Occipital lobe (tissue), 2 donors: Measurements from ENCODE around the gene ACKR2. TPM values are rescaled to one million over a fixed set of nuclear protein-coding genes. Genes with fewer than 3 reads are reported as not detected.

Source experiments
- DNase-seq: peaks from one replicate; lab custom pipeline; 2025; lab: John Stamatoyannopoulos, UW
- total RNA-seq: library from RNA; depleted of rRNA; stranded (reverse); fragments of >200 nt; gene quantifications from one replicate; pipeline ENCODE4 v1.2.3, GENCODE V29; 2014

Gene ACKR2
- total RNA-seq, 1 donor from 2014 or later, result 0.16 TPM

GRCh38 chr3:42886294-42886822 is 77.1 kb downstream of the ACKR2 start:
- no peak for DNase-seq

GRCh38 chr3:42887084-42887483 is 77.8 kb downstream of the ACKR2 start:
- no peak for DNase-seq

- no peak for DNase-seq
Measured at GRCh38 chr3:42891042-42891441, 81.8 kb downstream of the ACKR2 start.

- no peak for DNase-seq
Measured at GRCh38 chr3:42892169-42892568, 82.9 kb downstream of the ACKR2 start.

GRCh38 chr3:42892807-42893206 is 83.6 kb downstream of the ACKR2 start:
- no peak for DNase-seq

- no peak for DNase-seq
Measured at GRCh38 chr3:42894698-42895579, 85.7 kb downstream of the ACKR2 start.

GRCh38 chr3:42895580-42895868 is 86.3 kb downstream of the ACKR2 start:
- no peak for DNase-seq

- no peak for DNase-seq
Measured at GRCh38 chr3:42898896-42899675, 89.8 kb downstream of the ACKR2 start.

- no peak for DNase-seq
Measured at GRCh38 chr3:42900226-42901072, 91.2 kb downstream of the ACKR2 start.

- no peak for DNase-seq
Measured at GRCh38 chr3:42901073-42901415, 91.8 kb downstream of the ACKR2 start.

- no peak for DNase-seq
Measured at GRCh38 chr3:42902257-42902656, 93.0 kb downstream of the ACKR2 start.

GRCh38 chr3:42904076-42904475 is 94.8 kb downstream of the ACKR2 start:
- no peak for DNase-seq

GRCh38 chr3:42905740-42906069 is 96.5 kb downstream of the ACKR2 start:
- no peak for DNase-seq

GRCh38 chr3:42906070-42906847 is 97.0 kb downstream of the ACKR2 start, which contains the start of gene ZNF662:
TSS of gene ZNF662 (plus strand) at chr3:42906142. CDS start at chr3:42908115, 1,973 bp downstream.
- DNase-seq, result peak; percentile 59

- DNase-seq, result no peak
Measured at GRCh38 chr3:42906848-42907183, 97.6 kb downstream of the ACKR2 start.

- DNase-seq, result no peak
Measured at GRCh38 chr3:42908675-42909074, 99.4 kb downstream of the ACKR2 start.

- no peak for DNase-seq
Measured at GRCh38 chr3:42911551-42911950, 102.3 kb downstream of the ACKR2 start.

- DNase-seq, result no peak
Measured at GRCh38 chr3:42914771-42915515, 105.7 kb downstream of the ACKR2 start.
